Measurements from ENCODE around the gene ZDHHC11B. TPM values are rescaled to one million over a fixed set of nuclear protein-coding genes. Genes with fewer than 3 reads are reported as not detected.
"Not testable (repeated sequence)": the region's sequence is repeated elsewhere in the genome, so short reads cannot be mapped to it uniquely, and the experiment has no call there.

Gene ZDHHC11B
- total RNA-seq, 1 donor from 2014 or later, result 0.60 TPM

DNA sequence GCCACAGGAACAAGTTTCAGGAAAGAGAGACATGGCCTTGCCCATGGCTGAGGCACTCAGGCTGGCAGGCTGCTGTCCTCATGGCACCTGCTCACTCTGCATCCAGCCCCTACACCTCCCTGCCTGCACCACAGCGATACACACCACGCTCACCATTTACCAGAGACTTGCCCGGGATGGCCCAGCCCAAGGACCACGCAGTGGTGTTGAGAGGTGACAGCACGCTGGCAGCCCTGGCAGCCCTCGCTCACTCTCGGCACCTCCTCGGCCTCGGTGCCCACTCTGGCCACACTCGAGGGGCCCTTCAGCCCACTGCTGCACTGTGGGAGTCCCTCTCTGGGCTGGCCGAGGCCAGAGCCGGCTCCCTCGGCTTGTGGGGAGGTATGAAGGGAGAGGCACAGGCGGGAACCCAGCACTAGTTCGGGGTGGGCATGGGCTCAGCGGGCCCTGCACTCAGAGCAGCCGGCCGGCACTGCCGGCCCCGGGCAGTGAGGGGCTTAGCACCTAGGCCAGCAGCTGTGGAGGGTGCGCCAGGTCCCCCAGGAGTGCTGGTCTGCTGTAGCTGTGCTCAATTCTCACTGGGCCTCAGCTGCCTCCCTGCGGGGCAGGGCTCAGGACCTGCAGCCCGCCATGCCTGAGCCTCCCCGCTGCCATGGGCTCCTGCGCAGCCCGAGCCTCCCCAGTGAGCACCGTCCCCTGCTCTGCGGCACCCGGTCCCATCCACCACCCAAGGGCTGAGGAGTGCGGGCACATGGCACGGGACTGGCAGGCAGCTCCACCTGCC is 20.3 kb downstream of the ZDHHC11B start:
- Histone ChIP-seq H3K9ac (no peak overlapping the region), H4K20me1 (ENCODE audit: low read depth) (no peaks in the 10 kb centered on the region), H3K27me3 (no peaks in the 10 kb centered on the region), H3K27ac (no peak overlapping the region), H3K36me3 (no peaks in the 10 kb centered on the region), H3K4me2 (no peak overlapping the region), H3K4me3 (no peak overlapping the region), H3F3A (ENCODE audit: low read depth) (no peaks in the 10 kb centered on the region), H2AFZ (replicated peaks) (no peak overlapping the region), H3K4me1 (peaks cover 4% of the 10 kb centered on the region), H3K79me2 (ENCODE audit: low read depth) (no peaks in the 10 kb centered on the region), H3K9me3 (ENCODE audit: low read depth) (no peaks in the 10 kb centered on the region)
- DNase-seq (ENCODE audit: low spot score), result no peak
- H3K36me3 Mint-ChIP-seq, result peaks cover 8% of the 10 kb centered on the region
- H3K27me3 Mint-ChIP-seq (ENCODE audit: insufficient read depth, low read depth), result peaks cover 11% of the 10 kb centered on the region
- H3K4me3 Mint-ChIP-seq, result no peak overlapping the region
- peak overlapping the region; percentile 50 for H3K27ac Mint-ChIP-seq
- TF ChIP-seq EZH2 (IDR thresholded peaks at IDR 0.05) (no peak), EZH2phosphoT487 (IDR thresholded peaks at IDR 0.05) (no peak)
- TF ChIP-seq, protein P1, sequence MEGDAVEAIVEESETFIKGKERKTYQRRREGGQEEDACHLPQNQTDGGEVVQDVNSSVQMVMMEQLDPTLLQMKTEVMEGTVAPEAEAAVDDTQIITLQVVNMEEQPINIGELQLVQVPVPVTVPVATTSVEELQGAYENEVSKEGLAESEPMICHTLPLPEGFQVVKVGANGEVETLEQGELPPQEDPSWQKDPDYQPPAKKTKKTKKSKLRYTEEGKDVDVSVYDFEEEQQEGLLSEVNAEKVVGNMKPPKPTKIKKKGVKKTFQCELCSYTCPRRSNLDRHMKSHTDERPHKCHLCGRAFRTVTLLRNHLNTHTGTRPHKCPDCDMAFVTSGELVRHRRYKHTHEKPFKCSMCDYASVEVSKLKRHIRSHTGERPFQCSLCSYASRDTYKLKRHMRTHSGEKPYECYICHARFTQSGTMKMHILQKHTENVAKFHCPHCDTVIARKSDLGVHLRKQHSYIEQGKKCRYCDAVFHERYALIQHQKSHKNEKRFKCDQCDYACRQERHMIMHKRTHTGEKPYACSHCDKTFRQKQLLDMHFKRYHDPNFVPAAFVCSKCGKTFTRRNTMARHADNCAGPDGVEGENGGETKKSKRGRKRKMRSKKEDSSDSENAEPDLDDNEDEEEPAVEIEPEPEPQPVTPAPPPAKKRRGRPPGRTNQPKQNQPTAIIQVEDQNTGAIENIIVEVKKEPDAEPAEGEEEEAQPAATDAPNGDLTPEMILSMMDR (IDR thresholded peaks at IDR 0.05), result no peak
- H3K4me1 Mint-ChIP-seq, result peaks cover 4% of the 10 kb centered on the region
- H3K9me3 Mint-ChIP-seq, result peaks cover 6% of the 10 kb centered on the region

DNA sequence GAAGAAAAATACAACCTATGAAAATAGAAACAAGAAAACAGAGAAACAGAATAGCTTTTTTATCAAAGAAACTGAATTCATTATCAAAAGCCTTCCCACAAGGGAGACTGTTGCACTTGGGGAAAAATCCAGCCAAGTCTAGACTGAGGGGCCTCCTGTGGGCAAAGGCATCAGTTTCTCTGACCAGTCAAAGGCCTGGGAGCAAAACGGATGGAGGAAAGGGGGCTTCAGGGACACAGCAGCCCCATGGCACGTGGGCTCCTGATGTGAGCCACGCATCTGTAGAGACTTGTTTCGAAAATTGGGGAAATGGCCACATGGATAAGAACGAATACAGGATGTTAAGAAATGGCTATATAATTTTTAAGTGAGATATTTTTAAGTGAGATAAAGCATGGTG is 21.1 kb downstream of the ZDHHC11B start:
- no peak overlapping the region for H3K27ac ChIP-seq
- H3K36me3 Mint-ChIP-seq, result peaks cover 8% of the 10 kb centered on the region
- no peak overlapping the region for H3K4me3 Mint-ChIP-seq
- peaks cover 6% of the 10 kb centered on the region for H3K9me3 Mint-ChIP-seq
- peaks cover 12% of the 10 kb centered on the region for H3K4me1 Mint-ChIP-seq
- no peak for TF ChIP-seq EZH2 (IDR thresholded peaks at IDR 0.05)
- H3K27me3 ChIP-seq, result no peaks in the 10 kb centered on the region
- H4K20me1 ChIP-seq (ENCODE audit: low read depth), result no peaks in the 10 kb centered on the region
- DNase-seq (ENCODE audit: low spot score), result no peak
- H2AFZ ChIP-seq (replicated peaks), result no peak overlapping the region
- peak overlapping the region; percentile 59 for H3K27ac Mint-ChIP-seq
- peaks cover 16% of the 10 kb centered on the region for H3K27me3 Mint-ChIP-seq (ENCODE audit: insufficient read depth, low read depth)
- peaks cover 12% of the 10 kb centered on the region for H3K4me1 ChIP-seq
- H3F3A ChIP-seq (ENCODE audit: low read depth), result no peaks in the 10 kb centered on the region
- no peaks in the 10 kb centered on the region for H3K79me2 ChIP-seq (ENCODE audit: low read depth)
- H3K9ac ChIP-seq, result no peak overlapping the region
- no peaks in the 10 kb centered on the region for H3K36me3 ChIP-seq
- no peak overlapping the region for H3K4me3 ChIP-seq
- H3K9me3 ChIP-seq (ENCODE audit: low read depth), result no peaks in the 10 kb centered on the region
- no peak overlapping the region for H3K4me2 ChIP-seq

DNA sequence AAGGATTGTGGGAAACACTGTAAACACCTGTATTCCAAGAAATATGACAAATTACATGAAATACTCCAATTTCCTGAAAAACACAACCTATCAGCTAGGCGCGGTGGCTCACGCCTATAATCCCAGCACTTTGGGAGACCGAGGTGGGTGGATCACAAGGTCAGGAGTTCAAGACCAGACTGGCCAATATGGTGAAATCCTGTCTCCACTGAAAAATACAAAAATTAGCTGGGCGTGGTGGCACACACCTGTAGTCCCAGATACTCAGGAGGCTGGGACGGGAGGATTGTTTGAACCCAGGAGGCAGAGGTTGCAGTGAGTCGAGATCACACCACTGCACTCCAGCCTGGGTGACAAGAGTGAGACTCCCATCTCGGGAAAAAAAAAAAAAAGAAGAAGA is 21.5 kb downstream of the ZDHHC11B start:
- not testable (repeated sequence) for H2AFZ ChIP-seq (replicated peaks); H3K27ac ChIP-seq; DNase-seq (ENCODE audit: low spot score); H3K9me3 ChIP-seq (ENCODE audit: low read depth); H3F3A ChIP-seq (ENCODE audit: low read depth); H3K4me2 ChIP-seq; H4K20me1 ChIP-seq (ENCODE audit: low read depth); H3K27me3 ChIP-seq; H3K9me3 Mint-ChIP-seq; H3K27ac Mint-ChIP-seq; H3K9ac ChIP-seq; H3K4me3 Mint-ChIP-seq; H3K36me3 ChIP-seq; H3K4me3 ChIP-seq; H3K36me3 Mint-ChIP-seq; H3K79me2 ChIP-seq (ENCODE audit: low read depth)
- H3K4me1 ChIP-seq, result peaks cover 16% of the 10 kb centered on the region
- peaks cover 16% of the 10 kb centered on the region for H3K27me3 Mint-ChIP-seq (ENCODE audit: insufficient read depth, low read depth)
- peaks cover 16% of the 10 kb centered on the region for H3K4me1 Mint-ChIP-seq

DNA sequence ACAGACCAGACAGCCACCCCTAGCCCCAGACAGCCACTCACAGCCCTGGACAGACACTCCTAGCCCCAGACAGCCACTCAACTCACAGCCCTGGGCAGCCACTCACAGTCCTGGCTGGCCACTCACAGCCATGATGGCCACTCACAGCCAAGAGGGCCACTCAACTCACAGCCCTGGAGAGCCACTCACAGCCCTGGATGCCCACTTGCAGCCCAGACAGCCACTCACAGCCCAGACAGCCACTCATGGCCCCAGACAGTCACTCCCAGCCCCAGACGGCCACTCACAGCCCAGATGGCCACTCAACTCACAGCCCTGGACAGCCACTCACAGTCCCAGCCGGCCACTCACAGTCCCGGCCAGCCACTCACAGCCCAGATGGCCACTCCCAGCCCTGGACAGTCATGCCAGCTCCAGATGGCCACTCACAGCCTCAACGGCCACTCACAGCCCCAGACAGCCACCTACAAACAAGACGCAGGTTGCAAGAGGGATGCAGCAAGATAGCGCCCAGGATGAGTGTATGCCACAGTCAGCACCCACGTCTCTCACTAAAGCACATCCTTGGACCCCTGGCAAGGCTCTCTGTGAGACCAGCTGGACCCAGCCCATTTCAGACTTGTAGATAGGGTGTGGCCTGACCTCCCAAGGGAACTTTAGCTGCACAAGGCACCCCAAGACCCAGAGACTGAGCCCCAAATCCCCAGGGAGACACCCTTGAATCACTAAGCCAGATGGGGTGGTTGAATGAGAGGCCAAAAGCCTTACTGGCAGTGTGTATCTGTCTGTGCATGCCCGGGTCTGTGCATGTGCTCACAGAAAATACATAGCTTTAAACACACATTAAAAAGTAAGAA is 22.4 kb downstream of the ZDHHC11B start:
- Histone ChIP-seq H2AFZ (replicated peaks) (no peak overlapping the region), H3K79me2 (ENCODE audit: low read depth) (no peaks in the 10 kb centered on the region), H3K4me3 (no peak overlapping the region), H3K9ac (no peak overlapping the region), H3K4me1 (peaks cover 25% of the 10 kb centered on the region), H3K9me3 (ENCODE audit: low read depth) (no peaks in the 10 kb centered on the region), H3K27ac (no peak overlapping the region), H3K4me2 (no peak overlapping the region), H3K27me3 (no peaks in the 10 kb centered on the region), H3K36me3 (no peaks in the 10 kb centered on the region), H4K20me1 (ENCODE audit: low read depth) (no peaks in the 10 kb centered on the region), H3F3A (ENCODE audit: low read depth) (no peaks in the 10 kb centered on the region)
- peaks cover 8% of the 10 kb centered on the region for H3K36me3 Mint-ChIP-seq
- TF ChIP-seq EZH2phosphoT487 (IDR thresholded peaks at IDR 0.05), result no peak
- TF ChIP-seq, protein P1 (IDR thresholded peaks at IDR 0.05), result no peak
- no peak for TF ChIP-seq EZH2 (IDR thresholded peaks at IDR 0.05)
- H3K9me3 Mint-ChIP-seq, result peaks cover 6% of the 10 kb centered on the region
- no peak overlapping the region for H3K4me3 Mint-ChIP-seq
- DNase-seq (ENCODE audit: low spot score), result no peak
- H3K4me1 Mint-ChIP-seq, result peaks cover 25% of the 10 kb centered on the region
- H3K27me3 Mint-ChIP-seq (ENCODE audit: insufficient read depth, low read depth), result peaks cover 18% of the 10 kb centered on the region
- H3K27ac Mint-ChIP-seq, result peak overlapping the region; percentile 76

All from neural progenitor cell (in vitro differentiated cells).